HG02938 (cell line): ENCODE measurements around the gene CD7.

Experiments used
- ATAC-seq: cut with Tn5 transposase; IDR thresholded peaks from one replicate; pipeline ENCODE4 v1.9.1; 2021; ENCODE audit warnings: mild to moderate bottlenecking, moderate library complexity; ENCODE audit not compliant: unreplicated experiment

Gene CD7

DNA sequence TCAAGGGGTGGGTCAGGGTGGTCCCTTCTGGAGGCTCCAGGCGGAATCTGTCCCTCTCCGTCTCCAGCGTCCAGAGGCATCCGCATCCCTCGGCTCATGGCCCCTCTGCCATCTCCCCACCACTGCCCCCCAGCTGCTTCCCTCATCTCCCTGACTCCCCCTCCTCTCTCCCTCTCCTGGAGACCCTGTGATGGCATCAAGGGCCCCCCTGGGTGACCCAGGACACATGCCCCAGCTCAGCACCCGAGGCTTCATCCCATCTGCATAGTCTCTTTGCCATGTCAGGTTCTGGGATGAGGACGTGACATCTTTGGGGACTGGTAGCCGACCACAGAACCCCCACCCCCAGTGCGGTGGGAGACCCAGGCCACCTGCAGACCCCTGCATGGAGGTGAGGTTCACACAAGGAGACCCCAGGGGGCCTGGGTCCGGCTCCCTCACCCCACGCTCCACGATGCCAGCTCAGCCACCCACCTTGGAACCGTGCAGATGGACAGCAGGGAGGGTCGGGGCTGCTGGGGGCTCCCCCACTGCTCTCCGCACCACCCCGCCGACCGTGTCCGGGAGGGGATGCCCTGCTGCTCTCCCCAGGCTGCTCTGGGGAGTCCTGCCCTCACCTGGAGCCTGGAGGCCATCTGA is 12.4 kb upstream of the CD7 start:
- no peak for ATAC-seq

- no peak for ATAC-seq
These were observed 11.6 kb upstream of the CD7 start for GRCh38 chr17:82328994-82329507.

- ATAC-seq: no peak
These were observed 11.0 kb upstream of the CD7 start for GRCh38 chr17:82328141-82328993.

DNA sequence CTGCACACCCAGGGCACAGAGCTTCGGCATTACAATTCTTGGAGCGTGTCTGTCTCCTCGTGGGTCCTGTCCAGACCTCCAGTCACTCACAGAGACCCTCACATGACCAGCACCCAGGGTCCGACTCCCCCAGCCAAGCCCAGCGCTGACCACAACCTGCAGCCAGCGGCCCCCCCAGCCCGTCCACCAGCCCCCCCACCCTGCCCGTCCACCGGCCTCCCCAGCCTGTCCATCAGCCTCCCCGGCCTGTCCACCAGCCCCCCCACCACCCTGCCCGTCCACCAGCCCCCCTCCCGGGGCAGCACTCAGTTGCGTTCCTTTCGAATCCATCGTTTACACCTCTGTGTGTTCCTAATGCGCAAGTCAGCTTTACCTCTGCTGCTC is 10.3 kb upstream of the CD7 start:
- no peak for ATAC-seq

GRCh38 chr17:82327289-82327688 is 9.9 kb upstream of the CD7 start:
- ATAC-seq: no peak

GRCh38 chr17:82325286-82326180 is 8.1 kb upstream of the CD7 start:
- ATAC-seq: no peak

- no peak for ATAC-seq
These were observed 7.3 kb upstream of the CD7 start for GRCh38 chr17:82324566-82325285.

GRCh38 chr17:82323514-82324234 is 6.3 kb upstream of the CD7 start:
- no peak for ATAC-seq

- ATAC-seq: no peak
These were observed 5.4 kb upstream of the CD7 start for GRCh38 chr17:82322526-82323453.

DNA sequence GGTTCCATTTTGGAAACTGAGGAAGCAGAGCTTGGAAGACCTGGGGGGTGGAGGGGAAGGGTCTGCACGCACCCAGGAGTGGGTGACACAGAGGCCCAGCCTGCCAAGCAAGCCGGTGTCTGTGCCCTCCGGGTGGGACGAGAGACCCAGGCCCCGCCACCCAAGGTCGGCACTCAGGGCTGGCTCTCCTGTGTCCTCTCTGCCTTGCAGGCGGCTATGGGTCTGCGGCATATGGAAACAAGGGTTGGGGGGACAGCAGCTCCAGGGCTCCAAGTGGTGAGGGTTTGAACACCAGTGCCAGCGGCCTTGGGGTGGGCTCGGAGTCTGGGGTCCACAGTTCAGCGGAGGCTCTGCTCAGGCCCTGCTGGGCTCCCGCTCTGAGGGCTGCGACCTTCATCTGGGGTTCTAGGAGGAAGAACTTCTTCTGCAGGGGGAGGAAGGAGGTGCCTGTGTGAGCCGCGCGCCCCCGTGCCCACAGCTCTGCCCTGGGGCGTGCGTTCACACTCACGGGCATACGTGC is 4.6 kb upstream of the CD7 start:
- no peak for ATAC-seq

- ATAC-seq: no peak
These were observed 3.8 kb upstream of the CD7 start for GRCh38 chr17:82320956-82321927.

DNA sequence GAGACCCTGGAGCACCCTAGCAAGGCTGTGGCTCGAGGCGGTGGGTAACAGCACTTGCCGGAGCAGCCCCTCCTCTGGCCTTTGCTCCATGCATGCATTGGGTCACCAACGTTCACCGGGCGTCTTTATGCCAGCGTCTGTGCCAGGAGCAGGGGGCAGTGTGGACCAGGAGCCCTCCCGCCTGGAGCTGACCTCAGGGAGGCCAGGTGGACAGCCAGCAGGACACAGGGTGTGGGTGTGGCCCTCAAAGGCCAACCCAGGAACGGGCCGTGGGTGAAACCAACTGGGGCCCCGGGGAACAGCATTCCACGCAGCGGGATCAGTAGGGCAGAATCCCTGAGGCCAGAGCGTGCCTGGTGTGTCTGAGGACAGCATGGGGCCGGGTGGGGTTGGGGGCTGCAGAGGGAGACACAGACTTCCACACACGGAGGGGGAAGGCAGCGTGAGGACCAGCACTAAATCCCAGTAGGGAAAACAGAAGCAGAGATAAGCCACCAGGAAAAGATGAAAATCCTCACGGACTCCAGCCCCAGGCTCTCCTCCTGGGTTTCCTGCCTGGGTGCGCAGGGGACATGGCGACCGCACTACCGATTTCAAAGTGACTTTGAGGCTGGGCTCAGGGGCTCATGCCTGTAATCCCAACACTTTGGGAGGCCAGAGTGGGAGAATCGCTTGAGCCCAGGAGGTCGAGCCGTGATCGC is 2.9 kb upstream of the CD7 start:
- ATAC-seq: no peak

GRCh38 chr17:82319619-82320062 is 2.2 kb upstream of the CD7 start:
- ATAC-seq: no peak

DNA sequence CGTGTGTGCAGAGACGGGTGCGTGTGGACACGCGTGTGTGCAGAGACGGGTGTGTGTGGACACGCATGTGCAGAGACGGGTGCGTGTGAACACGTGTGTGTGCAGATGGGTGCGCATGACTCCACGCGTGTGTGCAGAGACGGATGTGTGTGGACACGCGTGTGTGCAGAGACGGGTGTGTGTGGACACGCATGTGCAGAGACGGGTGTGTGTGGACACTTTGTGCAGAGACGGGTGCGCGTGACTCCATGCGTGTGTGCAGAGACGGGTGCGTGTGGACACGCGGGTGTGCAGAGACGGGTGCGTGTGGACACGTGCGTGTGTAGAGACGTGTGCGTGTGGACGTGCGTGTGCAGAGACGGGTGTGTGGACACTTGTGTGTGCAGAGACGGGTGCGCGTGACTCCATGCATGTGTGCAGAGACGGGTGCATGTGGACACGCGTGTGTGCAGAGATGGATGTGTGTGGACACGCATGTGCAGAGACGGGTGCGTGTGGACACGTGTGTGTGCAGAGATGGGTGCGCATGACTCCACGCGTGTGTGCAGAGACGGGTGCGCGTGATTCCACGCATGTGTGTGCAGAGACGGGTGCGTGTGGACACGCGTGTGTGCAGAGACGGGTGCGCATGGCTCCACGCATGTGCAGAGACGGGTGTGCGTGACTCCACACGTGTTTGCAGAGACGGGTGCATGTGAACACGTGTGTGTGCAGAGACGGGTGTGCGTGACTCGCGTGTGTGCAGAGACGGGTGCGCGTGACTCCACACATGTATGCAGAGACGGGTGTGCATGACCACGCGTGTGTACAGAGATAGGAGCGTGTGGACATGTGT is 1.6 kb upstream of the CD7 start:
- ATAC-seq: no peak

- ATAC-seq: no peak
These were observed 726 bp upstream of the CD7 start for GRCh38 chr17:82318169-82318498.
